Measurements from ENCODE around the gene RACGAP1. TPM values are rescaled to one million over a fixed set of nuclear protein-coding genes. Genes with fewer than 3 reads are reported as not detected.
"Not testable (repeated sequence)": the region's sequence is repeated elsewhere in the genome, so short reads cannot be mapped to it uniquely, and the experiment has no call there.

Gene RACGAP1
- total RNA-seq, 1 experiment from 2014 or later, result 152 TPM

DNA sequence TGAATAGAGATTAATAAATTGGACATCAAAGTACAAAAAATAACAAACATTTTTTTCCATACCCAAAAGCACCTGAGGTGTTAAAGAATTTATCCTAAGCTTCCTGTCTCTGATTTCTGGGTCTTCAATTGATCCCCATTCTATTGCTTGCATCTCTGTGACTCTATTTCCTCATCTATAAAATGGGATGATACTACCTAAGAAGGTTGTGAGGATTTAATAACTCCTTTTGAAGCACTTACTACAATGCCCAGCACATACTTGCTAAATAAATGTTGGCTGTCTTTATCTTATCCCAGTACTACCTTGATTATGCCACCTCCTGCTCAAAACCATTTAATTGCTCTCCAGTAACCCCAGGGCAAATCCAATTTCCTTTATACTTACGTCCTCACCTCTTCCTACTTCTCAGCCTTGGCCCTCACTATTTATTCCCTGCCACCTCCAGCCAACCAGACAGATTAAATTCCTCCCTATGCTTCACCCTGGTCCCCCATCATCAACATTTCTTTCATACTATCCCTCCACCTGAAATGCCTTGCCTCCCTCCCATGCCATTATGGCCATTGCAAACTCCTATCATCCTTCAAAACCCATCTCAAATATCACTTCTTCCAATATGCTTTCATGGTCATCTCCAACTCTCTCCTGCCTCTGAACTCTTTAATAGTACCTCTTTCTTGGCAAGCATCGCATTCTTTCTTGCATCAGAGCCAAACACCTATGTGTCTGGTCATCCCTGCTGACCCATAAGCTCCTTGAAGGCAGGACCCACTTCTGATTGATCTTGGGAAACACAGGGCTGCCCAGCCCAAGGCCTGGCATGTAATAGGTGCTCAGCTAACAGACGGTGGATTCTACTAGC, 24.2 kb upstream of the RACGAP1 start:
- Histone ChIP-seq H3K4me3 (peak overlapping the region; percentile 54; the same call in 1 of the 2 replicates), H3K4me1 (peaks cover 7% of the 10 kb centered on the region; the same call in 1 of the 2 replicates), H3K9me3 (replicated peaks) (no peaks in the 10 kb centered on the region), H3K36me3 (no peaks in the 10 kb centered on the region), H3K27ac (no peak overlapping the region), H3K27me3 (peaks cover 16% of the 10 kb centered on the region; the same call in 1 of the 2 replicates)
- no peak for DNase-seq

DNA sequence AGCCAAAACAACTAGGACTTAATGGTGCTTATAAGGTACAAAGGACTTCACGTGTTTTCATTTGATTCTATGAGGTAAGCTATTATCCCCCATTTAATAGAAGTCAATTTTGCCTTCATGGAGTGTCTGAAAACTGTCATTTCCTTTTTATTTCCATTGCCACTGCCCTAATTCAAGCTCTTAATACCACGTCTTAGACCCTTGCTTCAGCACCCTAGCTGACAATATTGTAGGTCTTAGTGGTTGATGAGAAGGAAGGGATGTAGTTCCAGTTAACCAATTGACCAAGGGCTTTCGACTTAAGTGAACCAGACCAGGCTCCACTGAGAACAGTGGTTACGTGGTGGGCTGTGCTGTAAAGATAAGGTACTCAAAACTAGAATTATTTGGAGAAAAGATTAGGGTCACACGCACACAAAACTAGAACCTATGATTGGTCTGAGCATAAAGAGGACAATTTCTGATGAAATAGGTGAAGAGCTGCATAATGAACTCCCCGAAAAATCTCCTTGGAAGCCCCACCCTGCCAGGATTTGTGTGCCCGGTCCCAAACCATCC, 22.5 kb upstream of the RACGAP1 start:
- no peak overlapping the region for H3K27ac ChIP-seq
- H3K9me3 ChIP-seq (replicated peaks), result no peaks in the 10 kb centered on the region
- H3K4me3 ChIP-seq, result no peak overlapping the region
- no peaks in the 10 kb centered on the region for H3K36me3 ChIP-seq
- H3K4me1 ChIP-seq, result peaks cover 7% of the 10 kb centered on the region; the same call in 1 of the 2 replicates
- DNase-seq, result no peak
- H3K27me3 ChIP-seq, result peaks cover 20% of the 10 kb centered on the region; the same call in 1 of the 2 replicates

DNA sequence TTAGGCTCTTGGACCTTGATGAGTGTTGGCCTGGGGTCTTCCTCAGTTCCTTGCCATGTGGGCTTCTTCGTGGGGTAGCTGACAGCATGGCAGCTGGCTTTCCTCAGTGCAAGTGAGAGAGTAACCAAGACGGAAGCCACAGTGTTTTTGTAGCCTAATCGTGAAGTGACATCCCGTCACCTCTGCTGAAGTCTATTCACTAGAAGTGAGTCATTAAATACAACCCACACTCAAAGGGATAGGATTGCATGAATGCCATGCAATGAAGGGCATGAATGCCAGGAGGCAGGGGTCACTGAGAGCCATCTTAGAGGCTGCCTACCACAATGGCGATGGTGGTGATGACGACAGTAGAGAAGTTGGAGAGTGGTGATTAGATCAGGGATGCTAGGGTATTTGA, 18.6 kb upstream of the RACGAP1 start:
- DNase-seq, result no peak
- H3K9me3 ChIP-seq (replicated peaks), result no peaks in the 10 kb centered on the region

DNA sequence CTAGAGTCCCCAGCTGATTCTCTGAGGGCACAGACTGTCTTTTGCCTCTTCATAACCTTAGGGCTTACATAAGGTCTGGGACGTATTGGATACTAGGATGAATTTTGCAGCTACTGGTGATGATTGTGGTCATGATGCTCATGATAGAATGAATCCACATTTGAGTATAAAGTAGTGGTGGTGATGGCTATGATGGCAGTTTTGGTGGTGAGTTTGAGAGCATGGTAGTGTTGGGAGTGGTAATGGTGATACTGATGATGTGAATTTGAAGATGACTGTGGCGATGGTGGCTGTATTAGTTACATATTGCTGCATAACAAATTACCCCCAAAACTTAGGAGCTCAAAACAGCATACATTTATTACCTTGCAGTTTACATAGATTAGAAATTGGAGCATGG, 18.0 kb upstream of the RACGAP1 start:
- no peaks in the 10 kb centered on the region for H3K36me3 ChIP-seq
- peaks cover 8% of the 10 kb centered on the region for H3K4me1 ChIP-seq
- H3K9me3 ChIP-seq (replicated peaks), result no peaks in the 10 kb centered on the region
- peaks cover 14% of the 10 kb centered on the region; the same call in 1 of the 2 replicates for H3K27me3 ChIP-seq
- DNase-seq, result no peak
- H3K27ac ChIP-seq, result no peak overlapping the region
- no peak overlapping the region for H3K4me3 ChIP-seq

More for the DNA sequence above, 18.6 kb upstream of the RACGAP1 start:
- H3K4me1 ChIP-seq, result peaks cover 7% of the 10 kb centered on the region
- no peak overlapping the region for H3K4me3 ChIP-seq
- peaks cover 17% of the 10 kb centered on the region; the same call in 1 of the 2 replicates for H3K27me3 ChIP-seq
- H3K36me3 ChIP-seq, result no peaks in the 10 kb centered on the region
- no peak overlapping the region for H3K27ac ChIP-seq

DNA sequence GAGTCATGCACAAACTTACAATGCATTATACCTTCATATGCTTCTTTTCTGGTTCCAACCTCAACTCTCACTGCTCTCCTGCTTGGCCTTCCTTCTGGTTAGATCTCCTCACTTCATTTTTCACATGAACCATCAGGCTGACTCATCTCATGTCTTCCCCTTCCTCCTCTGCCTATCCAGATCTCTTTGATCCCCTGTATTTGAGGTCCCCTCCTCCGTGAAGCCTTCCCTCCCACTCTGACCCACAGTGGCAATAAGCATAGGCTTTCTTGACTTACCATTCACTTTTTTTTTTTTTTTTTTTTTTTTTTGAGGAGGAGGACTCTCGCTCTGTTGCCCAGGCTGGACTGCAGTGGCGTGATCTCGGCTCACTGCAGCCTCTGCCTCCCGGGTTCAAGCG, 17.4 kb upstream of the RACGAP1 start:
- Histone ChIP-seq H3K36me3 (no peaks in the 10 kb centered on the region), H3K27ac (no peak overlapping the region), H3K9me3 (replicated peaks) (no peaks in the 10 kb centered on the region), H3K27me3 (peaks cover 14% of the 10 kb centered on the region; the same call in 1 of the 2 replicates), H3K4me1 (peaks cover 8% of the 10 kb centered on the region), H3K4me3 (no peak overlapping the region)
- no peak for DNase-seq

DNA sequence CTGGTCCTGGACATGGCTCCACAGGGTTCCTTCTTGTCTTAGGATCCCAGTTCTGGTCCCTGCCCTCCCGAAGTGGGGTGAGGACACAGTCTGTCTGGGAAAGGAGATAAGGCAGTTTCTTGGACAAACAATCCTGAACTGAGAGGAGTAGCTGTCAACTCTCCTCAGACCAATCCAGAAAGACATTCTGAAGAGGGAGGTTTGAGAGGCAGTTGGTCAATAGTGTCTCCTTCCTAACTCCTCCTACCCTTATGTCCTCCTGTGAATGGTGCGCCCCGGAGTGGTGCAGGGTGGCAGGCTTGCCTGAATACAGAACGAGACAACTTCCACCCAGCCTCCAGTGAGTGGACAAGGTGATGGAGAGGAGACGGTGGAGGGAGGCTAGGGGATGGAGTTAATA, 16.7 kb upstream of the RACGAP1 start:
- Histone ChIP-seq H3K4me1 (peaks cover 8% of the 10 kb centered on the region), H3K36me3 (no peaks in the 10 kb centered on the region), H3K27me3 (peaks cover 8% of the 10 kb centered on the region; the same call in 1 of the 2 replicates), H3K27ac (no peak overlapping the region), H3K4me3 (no peak overlapping the region), H3K9me3 (replicated peaks) (no peaks in the 10 kb centered on the region)
- no peak for DNase-seq

DNA sequence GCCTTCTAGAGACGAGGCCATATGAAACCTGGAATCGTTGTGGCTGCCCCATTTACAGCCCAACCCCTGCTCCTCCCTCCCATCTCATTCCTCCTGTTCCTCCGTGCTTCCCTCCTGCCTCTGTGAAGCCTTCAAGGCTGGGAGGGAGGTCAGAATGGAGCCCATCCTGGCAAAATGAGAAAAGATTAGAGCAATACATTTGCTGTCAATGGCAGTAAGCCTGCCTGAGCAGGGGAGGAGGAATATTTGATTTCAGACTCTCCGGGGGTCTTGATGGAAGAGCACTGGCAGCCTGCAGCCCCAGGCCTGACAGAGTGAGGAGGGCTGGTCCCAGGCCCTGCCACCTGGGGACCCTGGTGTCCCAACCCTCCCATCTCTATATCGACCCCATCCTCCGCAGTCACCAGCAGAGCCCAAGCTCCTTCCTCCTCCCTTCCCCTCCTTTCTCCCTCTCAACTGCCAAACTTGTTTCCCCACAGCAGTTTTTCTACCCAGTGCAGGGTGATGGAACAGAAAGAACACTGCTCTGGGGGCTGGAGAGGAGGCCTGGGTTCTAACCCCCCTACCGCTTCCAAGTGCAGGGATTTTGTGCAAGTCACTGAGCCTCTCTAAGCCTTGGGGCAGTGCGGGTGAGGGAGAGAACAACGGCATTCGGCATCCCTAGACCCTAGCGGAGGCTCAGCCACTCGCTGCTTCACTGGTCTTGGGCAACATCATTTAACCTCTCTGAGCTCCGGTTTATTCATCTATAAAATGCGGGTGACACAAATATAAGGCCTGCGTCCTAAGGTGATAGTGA, 16.0 kb upstream of the RACGAP1 start:
- Histone ChIP-seq H3K27ac (no peak overlapping the region), H3K9me3 (replicated peaks) (no peaks in the 10 kb centered on the region), H3K36me3 (no peaks in the 10 kb centered on the region), H3K27me3 (peaks cover 8% of the 10 kb centered on the region; the same call in 1 of the 2 replicates), H3K4me1 (peaks cover 8% of the 10 kb centered on the region), H3K4me3 (no peak overlapping the region)
- no peak for DNase-seq

DNA sequence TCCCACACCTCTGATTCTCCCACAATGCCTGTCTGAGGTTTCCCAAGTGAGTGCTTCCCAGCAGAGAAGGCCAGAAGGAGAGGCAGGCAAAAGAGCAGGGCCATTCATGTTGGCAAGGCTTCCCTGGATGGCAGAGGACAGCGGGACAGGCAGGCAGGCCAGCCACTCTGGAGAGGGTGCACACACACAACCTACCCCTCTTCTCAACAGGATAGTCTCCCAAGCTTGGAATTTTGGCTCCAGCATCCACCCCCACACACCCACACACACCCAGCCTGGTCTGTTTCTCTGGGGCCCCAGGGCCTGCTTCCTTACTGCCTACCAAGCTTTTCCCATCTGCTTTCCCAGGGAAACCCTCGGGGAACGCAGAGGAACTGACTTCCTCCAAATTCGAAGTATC, 15.4 kb upstream of the RACGAP1 start:
- no peak overlapping the region for H3K27ac ChIP-seq
- H3K4me1 ChIP-seq, result peaks cover 8% of the 10 kb centered on the region
- H3K36me3 ChIP-seq, result no peaks in the 10 kb centered on the region
- H3K4me3 ChIP-seq, result no peak overlapping the region
- DNase-seq, result no peak
- H3K9me3 ChIP-seq (replicated peaks), result no peaks in the 10 kb centered on the region
- peaks cover 8% of the 10 kb centered on the region; the same call in 1 of the 2 replicates for H3K27me3 ChIP-seq

DNA sequence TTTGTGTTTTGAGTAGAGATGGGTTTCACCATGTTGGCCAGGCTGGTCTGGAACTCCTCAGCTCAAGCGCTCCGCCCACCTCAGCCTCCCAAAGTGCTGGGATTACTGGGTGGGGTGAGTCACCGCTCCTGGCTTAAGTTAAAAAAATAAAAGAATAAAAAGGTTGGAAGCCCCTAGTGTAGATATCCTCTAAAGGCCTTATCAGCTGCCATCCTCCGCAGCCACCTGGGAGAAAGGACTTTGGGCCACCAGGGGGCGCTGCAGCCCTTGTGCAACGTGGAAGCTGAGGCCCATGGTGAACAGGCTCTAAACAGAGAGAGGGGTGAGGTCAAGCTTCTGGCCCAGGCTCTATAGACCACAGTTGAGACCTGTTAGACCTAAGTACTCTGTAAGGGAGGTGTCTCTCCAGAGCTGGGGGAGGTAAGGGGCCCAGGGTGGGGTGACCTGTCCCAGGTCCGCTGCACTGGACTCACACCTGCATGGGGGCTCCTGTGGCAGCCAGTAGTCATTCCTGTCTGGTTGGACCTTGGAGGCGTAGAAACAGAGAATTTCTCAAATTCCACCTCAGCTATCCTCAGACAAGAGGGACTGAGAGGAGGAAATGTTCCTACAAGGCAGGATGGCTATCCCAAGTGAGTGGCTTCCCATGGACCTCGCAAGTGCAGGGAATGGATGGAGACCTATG, 14.0 kb upstream of the RACGAP1 start:
- Histone ChIP-seq H3K4me1 (peaks cover 8% of the 10 kb centered on the region), H3K27ac (no peak overlapping the region), H3K9me3 (replicated peaks) (no peaks in the 10 kb centered on the region), H3K27me3 (peaks cover 8% of the 10 kb centered on the region; the same call in 1 of the 2 replicates), H3K36me3 (no peaks in the 10 kb centered on the region), H3K4me3 (no peak overlapping the region)
- DNase-seq, result peak; percentile 90 to 94

DNA sequence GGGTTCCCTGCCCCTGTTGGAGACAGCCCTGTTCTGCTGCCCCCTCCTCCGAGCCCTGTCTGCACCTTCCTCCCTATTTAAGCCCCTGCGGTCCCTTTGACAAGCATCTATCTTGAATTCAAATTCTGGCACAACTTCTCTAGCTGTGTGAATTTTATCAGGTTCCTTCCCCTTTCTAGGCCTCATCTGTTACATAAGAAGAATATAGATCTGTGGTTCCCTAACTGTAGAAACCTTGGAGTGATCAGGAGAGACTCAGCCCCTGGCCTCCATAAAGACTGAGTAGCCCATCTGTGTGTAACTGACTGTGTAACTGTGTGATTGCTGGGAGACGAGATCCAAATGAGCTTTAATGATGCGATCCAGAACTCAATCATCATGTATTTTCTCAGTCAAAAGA, 13.0 kb upstream of the RACGAP1 start:
- DNase-seq, result no peak
- Histone ChIP-seq H3K4me3 (no peak overlapping the region), H3K4me1 (peaks cover 8% of the 10 kb centered on the region), H3K9me3 (replicated peaks) (no peaks in the 10 kb centered on the region), H3K27ac (no peak overlapping the region), H3K27me3 (peaks cover 7% of the 10 kb centered on the region; the same call in 1 of the 2 replicates), H3K36me3 (no peaks in the 10 kb centered on the region)

DNA sequence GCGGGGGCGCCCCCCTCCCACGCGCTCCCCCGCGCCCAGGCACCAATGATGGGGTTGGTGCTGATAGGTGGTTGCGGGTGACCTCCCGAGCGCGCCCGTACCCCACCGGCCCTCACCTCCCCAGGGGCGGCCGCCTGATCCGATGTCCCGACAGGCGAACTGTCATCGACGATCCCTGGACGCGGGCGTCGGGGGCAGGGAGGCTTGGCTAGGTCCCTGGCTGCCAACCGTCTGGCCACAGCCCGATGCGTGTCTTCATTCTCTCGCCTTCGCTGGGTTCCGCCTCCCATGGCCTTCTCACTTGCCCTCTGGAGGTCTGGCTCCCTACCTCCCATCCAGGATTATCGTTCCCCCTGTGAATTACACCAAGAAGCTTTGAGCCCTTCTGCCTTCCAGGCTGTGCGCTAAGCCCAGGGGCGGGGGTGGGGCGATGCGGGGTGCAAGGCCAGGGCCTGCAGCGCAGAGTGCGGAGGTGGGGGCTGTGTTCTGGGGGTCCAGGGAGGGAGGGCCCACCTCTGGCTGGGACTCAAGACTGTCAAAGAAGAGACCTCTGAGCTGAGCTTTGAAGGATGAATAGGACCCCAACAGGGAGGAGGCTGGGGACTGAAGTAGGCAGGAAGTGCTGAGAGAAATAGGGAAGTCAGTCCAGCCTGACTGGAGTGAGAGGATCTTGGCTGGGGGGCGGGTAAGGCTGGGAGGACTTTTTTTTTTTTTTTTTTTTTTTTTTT, 7.7 kb upstream of the RACGAP1 start:
- no peak for DNase-seq
- no peak overlapping the region for H3K4me3 ChIP-seq
- no peaks in the 10 kb centered on the region; the same call in 1 of the 2 replicates for H3K27me3 ChIP-seq
- no peaks in the 10 kb centered on the region for H3K9me3 ChIP-seq (replicated peaks)
- H3K4me1 ChIP-seq, result no peaks in the 10 kb centered on the region
- no peaks in the 10 kb centered on the region for H3K36me3 ChIP-seq
- no peak overlapping the region for H3K27ac ChIP-seq

DNA sequence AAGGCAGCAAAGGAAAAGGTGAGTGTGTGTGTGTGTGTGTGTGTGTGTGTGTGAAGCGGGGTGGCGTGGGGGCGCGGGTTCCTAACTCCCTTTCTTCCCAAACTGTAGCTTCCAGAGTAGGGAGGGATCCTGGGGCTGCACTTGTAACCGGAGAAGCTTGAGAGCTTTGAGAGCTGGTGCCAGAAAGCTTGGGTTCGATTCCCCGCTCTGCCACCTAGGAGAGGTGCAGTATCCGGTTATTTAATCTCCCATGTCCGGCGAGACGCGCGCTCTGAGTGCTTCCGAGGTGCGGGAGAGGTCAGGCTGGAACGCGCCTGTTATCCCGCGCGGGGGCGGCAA, 7.2 kb upstream of the RACGAP1 start:
- H3K9me3 ChIP-seq (replicated peaks), result no peaks in the 10 kb centered on the region
- H3K27ac ChIP-seq, result no peak overlapping the region

DNA sequence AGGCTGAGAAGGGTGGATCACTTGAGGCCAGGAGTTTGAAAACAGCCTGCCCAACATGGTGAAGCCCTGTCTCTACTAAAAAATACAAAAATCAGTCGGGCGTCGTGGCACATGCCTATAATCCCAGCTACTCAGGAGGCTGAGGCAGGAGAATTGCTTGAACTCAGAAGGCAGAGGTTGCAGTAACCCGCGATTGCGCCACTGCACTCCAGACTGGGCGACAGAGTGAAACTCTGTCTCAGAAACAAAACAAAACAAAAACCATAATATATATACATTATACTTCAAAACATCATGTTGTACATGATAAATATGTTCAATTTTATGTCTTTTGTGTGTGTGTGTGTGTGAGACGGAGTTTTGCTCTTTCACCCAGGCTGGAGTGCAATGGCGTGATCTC, 5.2 kb upstream of the RACGAP1 start:
- H3K27me3 ChIP-seq; H3K9me3 ChIP-seq (replicated peaks); H3K4me3 ChIP-seq; H3K4me1 ChIP-seq; H3K36me3 ChIP-seq; DNase-seq; H3K27ac ChIP-seq: not testable (repeated sequence)

More for the DNA sequence above, 7.2 kb upstream of the RACGAP1 start:
- H3K4me1 ChIP-seq, result no peaks in the 10 kb centered on the region
- no peaks in the 10 kb centered on the region; the same call in 1 of the 2 replicates for H3K27me3 ChIP-seq
- H3K4me3 ChIP-seq, result no peak overlapping the region
- H3K36me3 ChIP-seq, result no peaks in the 10 kb centered on the region
- no peak for DNase-seq

DNA sequence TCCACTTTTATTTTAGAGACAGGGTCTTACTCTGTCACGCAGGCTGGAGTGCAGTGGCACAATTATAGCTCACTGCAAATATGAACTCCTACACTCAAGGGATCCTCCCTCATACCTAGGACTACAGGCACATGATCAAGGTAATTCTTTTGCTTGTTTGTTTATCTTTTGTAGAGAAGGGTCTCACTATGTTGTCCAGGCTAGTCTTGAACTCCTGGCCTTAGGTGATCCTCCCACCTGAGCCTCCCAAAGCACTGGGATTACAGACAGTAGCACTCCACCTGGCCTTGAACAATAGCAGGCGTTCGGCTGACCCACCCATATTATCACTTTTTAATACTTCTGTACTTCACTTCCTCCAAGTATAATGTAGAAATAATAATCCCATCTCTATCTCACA, 1.4 kb upstream of the RACGAP1 start:
- H3K27me3 ChIP-seq, result no peaks in the 10 kb centered on the region; the same call in 1 of the 2 replicates
- H3K4me1 ChIP-seq, result peaks cover 2% of the 10 kb centered on the region
- H3K9me3 ChIP-seq (replicated peaks), result no peaks in the 10 kb centered on the region
- DNase-seq, result no peak
- no peak overlapping the region for H3K27ac ChIP-seq
- peaks cover 11% of the 10 kb centered on the region; the same call in 1 of the 2 replicates for H3K36me3 ChIP-seq
- H3K4me3 ChIP-seq, result no peak overlapping the region

All from SJCRH30 (cell line).